Esophagus muscularis mucosa (tissue), 4 donors: ENCODE data around the gene TRAK2. TPM values are rescaled to one million over a fixed set of nuclear protein-coding genes. Genes with fewer than 3 reads are reported as not detected.
A peak's percentile ranks its signal among the peaks of the same experiment; 100 is the strongest.

Experiments used
- DNase-seq: peaks from one replicate; pipeline ENCODE4 v3.0.0-alpha.2; 2017; ENCODE audit errors: extremely low spot score
- H3K27ac ChIP-seq, 4 donors: fragments of 200-600 bp; sonication (generic); replicated peaks in 1 of 4; 1 replicate in 3 of 4; 2 replicates in 1 of 4; pipeline ENCODE4 v1.5.1; 2016 to 2019; ENCODE audit warnings: mild to moderate bottlenecking in 1 of 4
- H3K27me3 ChIP-seq, 4 donors: fragments of 200-600 bp; sonication (generic); one replicate each; pipeline versions ENCODE4 v1.5.1 to v1.6.0; 2016 to 2019
- H3K36me3 ChIP-seq, 4 donors: fragments of 200-600 bp; sonication (generic); one replicate each; pipeline ENCODE4 v1.5.1; 2016 to 2019
- H3K4me1 ChIP-seq, 4 donors: fragments of 200-600 bp; sonication (generic); one replicate each; pipeline ENCODE4 v1.5.1; 2016 to 2019
- H3K4me3 ChIP-seq, 4 donors: fragments of 200-600 bp; sonication (generic); 1 replicate in 2 of 4; 2 replicates in 2 of 4; pipeline ENCODE4 v1.5.1; 2016 to 2019; ENCODE audit warnings: mild to moderate bottlenecking in 4 of 4, moderate library complexity in 1 of 4
- H3K9me3 ChIP-seq, 4 donors: fragments of 200-600 bp; sonication (generic); 1 replicate in 3 of 4; 2 replicates in 1 of 4; pipeline ENCODE4 v1.5.1; 2016 to 2019
- EP300 ChIP-seq: sonication (generic); formaldehyde crosslinking; IDR thresholded peaks from one replicate; pipeline ENCODE4 v1.6.1; 2017; ENCODE audit warnings: antibody characterized with exemption
- POLR2A ChIP-seq: fragments of 450-650 bp; IDR thresholded peaks from one replicate; pipeline ENCODE4 v1.6.1; 2017; ENCODE audit warnings: antibody characterized with exemption, moderate library complexity, mild to moderate bottlenecking, low read depth
- POLR2AphosphoS5 ChIP-seq, 2 donors: sonication (generic); formaldehyde crosslinking; IDR thresholded peaks; one replicate each; pipeline ENCODE4 v1.6.1; 2017; ENCODE audit warnings: antibody characterized with exemption in 2 of 2
- WGBS: methylation state at CpG from one replicate; pipeline ENCODE4 v1.1.5; 2018; 5-methylcytosine and 5-hydroxymethylcytosine counted together
- intact Hi-C: fragments of 100-400 bp; cut with DNase I; formaldehyde crosslinking; loops from one replicate; pipeline ENCODE4 v1.15.1; 2023
- total RNA-seq, 4 donors: library from RNA; depleted of rRNA; stranded (reverse); fragments of >200 nt; gene quantifications; one replicate each; pipeline versions ENCODE4 v1.1.0 to v1.2.1, GENCODE V29; 2016
- TF ChIP-seq, protein P1 (sequence below), 3 experiments: fragments of 200-600 bp in 2 of 3; fragments of 450-650 bp in 1 of 3; sonication (generic) in 2 of 3; IDR thresholded peaks; one replicate each; pipeline ENCODE4 v1.5.1; 2017 to 2019; ENCODE audit warnings: antibody characterized with exemption in 3 of 3, mild to moderate bottlenecking in 2 of 3, moderate library complexity in 1 of 3

TRAK2 gene
- total RNA-seq, 4 donors from 2014 or later, result 73.1 to 114 (median 91.6) TPM

- intact Hi-C loops, result no loop called here
- Histone ChIP-seq H3K9me3 (no peaks in the 10 kb centered on the region), H3K27me3 (no peaks in the 10 kb centered on the region), H3K4me1 (peaks cover 64 to 78% (median 73%) of the 10 kb centered on the region in 4 donors), H3K36me3 (no peaks in the 10 kb centered on the region), H3K27ac (peak overlapping the region; percentile 61 to 76 (median 74)), H3K4me3 (peak overlapping the region in 2 of 4 donors; percentile 11 to 23)
- DNase-seq, result no peak
- TF ChIP-seq POLR2A (no peak), POLR2AphosphoS5 (IDR thresholded peaks at IDR 0.05) (no peak)
- 56% methylated on average over 4 of the region's 4 CpGs for WGBS
These were observed 37.7 kb downstream of the TRAK2 start for GRCh38 chr2:201413552-201413951.

DNA sequence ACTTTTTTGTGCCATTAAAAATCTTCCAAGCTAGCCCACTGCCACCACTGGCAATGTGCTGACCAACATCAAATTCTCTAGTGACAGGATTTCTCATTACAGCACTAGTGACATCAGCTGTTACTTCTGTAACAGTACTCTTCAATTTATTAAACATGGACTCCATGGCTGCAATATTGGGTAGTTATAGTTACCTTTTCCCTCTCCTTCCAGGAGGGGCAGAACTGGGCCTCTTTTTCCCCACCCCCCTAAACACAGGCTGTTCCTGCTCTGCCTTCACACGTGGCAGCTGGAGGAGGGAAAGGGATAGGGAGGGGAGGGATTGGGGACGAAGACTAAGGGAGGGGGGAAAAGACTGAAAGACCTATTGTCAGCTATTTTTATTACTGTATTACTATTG lies 38.1 kb downstream of the TRAK2 start:
- intact Hi-C loops, result no loop called here
- WGBS, result 36% methylated on average over 2 of the region's 2 CpGs
- Histone ChIP-seq H3K4me3 (no peak overlapping the region), H3K4me1 (peaks cover 64 to 82% (median 76%) of the 10 kb centered on the region in 4 donors), H3K27ac (peak overlapping the region; percentile 61 to 76 (median 74)), H3K9me3 (no peaks in the 10 kb centered on the region), H3K36me3 (no peaks in the 10 kb centered on the region), H3K27me3 (no peaks in the 10 kb centered on the region)
- DNase-seq, result no peak
- TF ChIP-seq POLR2A (no peak), POLR2AphosphoS5 (IDR thresholded peaks at IDR 0.05) (no peak), EP300 (no peak)
- TF ChIP-seq, protein P1, sequence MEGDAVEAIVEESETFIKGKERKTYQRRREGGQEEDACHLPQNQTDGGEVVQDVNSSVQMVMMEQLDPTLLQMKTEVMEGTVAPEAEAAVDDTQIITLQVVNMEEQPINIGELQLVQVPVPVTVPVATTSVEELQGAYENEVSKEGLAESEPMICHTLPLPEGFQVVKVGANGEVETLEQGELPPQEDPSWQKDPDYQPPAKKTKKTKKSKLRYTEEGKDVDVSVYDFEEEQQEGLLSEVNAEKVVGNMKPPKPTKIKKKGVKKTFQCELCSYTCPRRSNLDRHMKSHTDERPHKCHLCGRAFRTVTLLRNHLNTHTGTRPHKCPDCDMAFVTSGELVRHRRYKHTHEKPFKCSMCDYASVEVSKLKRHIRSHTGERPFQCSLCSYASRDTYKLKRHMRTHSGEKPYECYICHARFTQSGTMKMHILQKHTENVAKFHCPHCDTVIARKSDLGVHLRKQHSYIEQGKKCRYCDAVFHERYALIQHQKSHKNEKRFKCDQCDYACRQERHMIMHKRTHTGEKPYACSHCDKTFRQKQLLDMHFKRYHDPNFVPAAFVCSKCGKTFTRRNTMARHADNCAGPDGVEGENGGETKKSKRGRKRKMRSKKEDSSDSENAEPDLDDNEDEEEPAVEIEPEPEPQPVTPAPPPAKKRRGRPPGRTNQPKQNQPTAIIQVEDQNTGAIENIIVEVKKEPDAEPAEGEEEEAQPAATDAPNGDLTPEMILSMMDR (IDR thresholded peaks at IDR 0.05), result no peak

- intact Hi-C loops, result no loop called here
- Histone ChIP-seq H3K4me1 (peaks cover 64 to 97% (median 93%) of the 10 kb centered on the region in 4 donors), H3K27me3 (no peaks in the 10 kb centered on the region), H3K4me3 (no peak overlapping the region), H3K36me3 (no peaks in the 10 kb centered on the region), H3K27ac (peak overlapping the region; percentile 11 to 76 (median 38)), H3K9me3 (no peaks in the 10 kb centered on the region)
- DNase-seq, result no peak
- TF ChIP-seq, protein P1 (IDR thresholded peaks at IDR 0.05), result no peak
- no peak for TF ChIP-seq POLR2A
- TF ChIP-seq EP300, result no peak
- TF ChIP-seq POLR2AphosphoS5 (IDR thresholded peaks at IDR 0.05), result no peak
These were observed 39.8 kb downstream of the TRAK2 start for GRCh38 chr2:201411421-201411820.

- Histone ChIP-seq H3K27ac (peak overlapping the region in 1 of 4 donors; percentile 76), H3K4me3 (no peak overlapping the region), H3K36me3 (no peaks in the 10 kb centered on the region), H3K4me1 (peaks cover 55 to 97% (median 93%) of the 10 kb centered on the region in 4 donors), H3K9me3 (no peaks in the 10 kb centered on the region), H3K27me3 (no peaks in the 10 kb centered on the region)
- DNase-seq, result no peak
- TF ChIP-seq POLR2AphosphoS5 (IDR thresholded peaks at IDR 0.05) (no peak), EP300 (no peak), POLR2A (no peak)
- TF ChIP-seq, protein P1 (IDR thresholded peaks at IDR 0.05), result no peak
- intact Hi-C loops, result no loop called here
- 77% methylated on average over 3 of the region's 3 CpGs for WGBS
These were observed 42.3 kb downstream of the TRAK2 start for GRCh38 chr2:201408931-201409330.

GRCh38 chr2:201407265-201407664 lies 44.0 kb downstream of the TRAK2 start:
- H3K27ac ChIP-seq, result peak overlapping the region; percentile 68 to 76 (median 72)
- no peaks in the 10 kb centered on the region for H3K9me3 ChIP-seq
- 91% methylated on average over 2 of the region's 2 CpGs for WGBS
- intact Hi-C loops, result no loop called here
- H3K4me1 ChIP-seq, result peaks cover 46 to 96% (median 93%) of the 10 kb centered on the region in 4 donors
- DNase-seq, result no peak
- TF ChIP-seq POLR2A (no peak), POLR2AphosphoS5 (IDR thresholded peaks at IDR 0.05) (no peak), EP300 (no peak)
- TF ChIP-seq, protein P1 (IDR thresholded peaks at IDR 0.05), result no peak
- no peaks in the 10 kb centered on the region for H3K27me3 ChIP-seq
- H3K36me3 ChIP-seq, result no peaks in the 10 kb centered on the region
- peak overlapping the region in 1 of 4 donors; percentile 3 for H3K4me3 ChIP-seq
